IMR-90 (cell line): ENCODE data around the gene PRKAR1B. TPM values are rescaled to one million over a fixed set of nuclear protein-coding genes. Genes with fewer than 3 reads are reported as not detected.

Experiments used
- ATAC-seq: fragments of 200-7000 bp; cut with Tn5 transposase; 2 replicates; pipeline ENCODE4 v1.9.1; 2020; ENCODE audit warnings: low read depth, mild to moderate bottlenecking, moderate library complexity
- BruUV-seq: library from RNA; stranded (reverse); fragments of 400-500 nt; replicated peaks from 2 replicates; lab custom pipeline; 2021; lab: Mats Ljungman, UMichigan
- CTCF ChIA-PET: fragments of 300-600 bp; formaldehyde crosslinking; extraction: SDS; loops from one replicate; lab custom pipeline; 2021; ENCODE audit warnings: antibody characterized with exemption; lab: Yijun Ruan, JAX
- POLR2A ChIA-PET: fragments of 300-600 bp; sonication (Branson Sonifier 250); formaldehyde crosslinking; loops from one replicate; lab custom pipeline; 2022; ENCODE audit warnings: antibody characterized with exemption; ENCODE audit not compliant: unreplicated experiment; lab: Charles Lee
- DNase-seq: peaks from one replicate; pipeline ENCODE4 v3.0.0; 2013
- H2AFZ ChIP-seq: replicated peaks from 2 replicates; pipeline ENCODE3; 2013; ENCODE audit warnings: low read length, mild to moderate bottlenecking; ENCODE audit not compliant: poor library complexity
- H2AK5ac ChIP-seq: 2 replicates; pipeline ENCODE4 v1.6.1; 2013; ENCODE audit warnings: low read depth, low read length, inconsistent platforms
- H2AK9ac ChIP-seq: replicated peaks from 2 replicates; pipeline ENCODE3; 2013; ENCODE audit warnings: mild to moderate bottlenecking, low read depth, low read length, moderate library complexity; ENCODE audit not compliant: poor library complexity
- H2BK120ac ChIP-seq: 2 replicates; pipeline ENCODE4 v1.6.1; 2013; ENCODE audit warnings: low read depth, low read length, inconsistent platforms
- H2BK15ac ChIP-seq: 3 replicates; pipeline ENCODE4 v1.6.1; 2013; ENCODE audit warnings: low read depth, low read length, inconsistent platforms
- H2BK20ac ChIP-seq: 2 replicates; pipeline ENCODE4 v1.6.1; 2013; ENCODE audit warnings: low read depth, mild to moderate bottlenecking, inconsistent platforms, low read length, moderate library complexity
- H2BK5ac ChIP-seq: 2 replicates; pipeline ENCODE4 v1.6.1; 2013; ENCODE audit warnings: mild to moderate bottlenecking, low read depth, low read length, inconsistent platforms; ENCODE audit not compliant: poor library complexity, severe bottlenecking
- H3K14ac ChIP-seq: replicated peaks from 2 replicates; pipeline ENCODE4 v1.6.1; 2013; ENCODE audit warnings: low read depth, low read length, inconsistent platforms
- H3K18ac ChIP-seq: 2 replicates; pipeline ENCODE4 v1.6.1; 2013; ENCODE audit warnings: low read depth, low read length, control low read depth
- H3K23ac ChIP-seq: 2 replicates; pipeline ENCODE4 v1.6.1; 2013; ENCODE audit warnings: low read depth, low read length, inconsistent platforms
- H3K27ac ChIP-seq: 2 replicates; pipeline ENCODE4 v1.5.1; 2013; ENCODE audit warnings: mild to moderate bottlenecking, control low read depth, low read length; ENCODE audit not compliant: insufficient read depth
- H3K27me3 ChIP-seq: 2 replicates; pipeline ENCODE4 v1.6.1; 2013; ENCODE audit warnings: low read length; ENCODE audit not compliant: control insufficient read depth, insufficient read depth
- H3K36me3 ChIP-seq: 2 replicates; pipeline ENCODE4 v1.6.1; 2013; ENCODE audit warnings: low read length, mixed read lengths; ENCODE audit not compliant: control insufficient read depth, insufficient read depth
- H3K4ac ChIP-seq: 2 replicates; pipeline ENCODE4 v1.6.1; 2013; ENCODE audit warnings: low read depth, low read length, inconsistent platforms
- H3K4me1 ChIP-seq: 2 replicates; pipeline ENCODE4 v1.6.1; 2013; ENCODE audit warnings: low read length, mixed read lengths; ENCODE audit not compliant: control insufficient read depth, insufficient read depth
- H3K4me2 ChIP-seq: 2 replicates; pipeline ENCODE4 v1.6.1; 2013; ENCODE audit warnings: low read depth, mild to moderate bottlenecking, control low read depth, low read length, moderate library complexity
- H3K4me3 ChIP-seq: 2 replicates; pipeline ENCODE4 v1.5.1; 2013; ENCODE audit warnings: low read depth, mild to moderate bottlenecking, control low read depth, low read length, moderate library complexity; ENCODE audit not compliant: insufficient read depth
- H3K56ac ChIP-seq: 2 replicates; pipeline ENCODE4 v1.6.1; 2013; ENCODE audit warnings: low read length, inconsistent platforms; ENCODE audit not compliant: insufficient read depth; ENCODE audit errors: extremely low read depth
- H3K79me1 ChIP-seq, 2 experiments: 2 replicates each; pipeline ENCODE4 v1.6.1; 2013; ENCODE audit warnings: low read length in 2 of 2, inconsistent platforms in 1 of 2, low read depth in 1 of 2
- H3K9ac ChIP-seq: 2 replicates; pipeline ENCODE4 v1.6.1; 2013; ENCODE audit warnings: low read depth, low read length, control low read depth
- H3K9me1 ChIP-seq: 2 replicates; pipeline ENCODE4 v1.6.1; 2013; ENCODE audit warnings: low read length, inconsistent platforms; ENCODE audit not compliant: insufficient read depth
- H3K9me3 ChIP-seq: 2 replicates; pipeline ENCODE4 v1.6.1; 2013; ENCODE audit warnings: low read length; ENCODE audit not compliant: control insufficient read depth, insufficient read depth
- H4K20me1 ChIP-seq: 2 replicates; pipeline ENCODE4 v1.6.1; 2013; ENCODE audit warnings: low read length, inconsistent platforms; ENCODE audit not compliant: insufficient read depth
- H4K5ac ChIP-seq: 2 replicates; pipeline ENCODE4 v1.6.1; 2013; ENCODE audit warnings: mild to moderate bottlenecking, low read depth, low read length, control low read depth
- H4K8ac ChIP-seq, 2 experiments: 2 replicates each; pipeline ENCODE4 v1.6.1; 2013; ENCODE audit warnings: low read depth in 2 of 2, low read length in 2 of 2, control low read depth in 1 of 2, inconsistent platforms in 1 of 2
- H4K91ac ChIP-seq: 2 replicates; pipeline ENCODE4 v1.6.1; 2013; ENCODE audit warnings: low read depth, low read length, inconsistent platforms; ENCODE audit not compliant: insufficient read depth
- BHLHE40 ChIP-seq: fragments of 150-350 bp; IDR thresholded peaks from 2 replicates; pipeline ENCODE4 v1.6.1; 2016; ENCODE audit warnings: mild to moderate bottlenecking, low read depth, low read length
- CTCF ChIP-seq: conservative IDR thresholded peaks from 2 replicates; pipeline ENCODE4 v1.5.1; 2012; ENCODE audit warnings: mild to moderate bottlenecking, low read depth, low read length, improper control_type of control experiment
- ELK1 ChIP-seq: fragments of 150-350 bp; IDR thresholded peaks from 2 replicates; pipeline ENCODE4 v1.6.1; 2016; ENCODE audit warnings: low read depth, mild to moderate bottlenecking, low read length, moderate library complexity, borderline replicate concordance
- FOS ChIP-seq: fragments of 150-350 bp; IDR thresholded peaks from 2 replicates; pipeline ENCODE4 v1.6.1; 2016; ENCODE audit warnings: low read depth, low read length
- MAFK ChIP-seq: IDR thresholded peaks from 2 replicates; pipeline ENCODE4 v1.6.1; 2012; ENCODE audit warnings: low read depth, low read length, improper control_type of control experiment
- MAZ ChIP-seq: IDR thresholded peaks from 2 replicates; pipeline ENCODE4 v1.6.1; 2012; ENCODE audit warnings: low read depth, mild to moderate bottlenecking, low read length, improper control_type of control experiment, moderate library complexity, borderline replicate concordance
- MXI1 ChIP-seq: IDR thresholded peaks from 2 replicates; pipeline ENCODE4 v1.6.1; 2012; ENCODE audit warnings: low read depth, mild to moderate bottlenecking, low read length, moderate library complexity, borderline replicate concordance
- POLR2A ChIP-seq: IDR thresholded peaks from 2 replicates; pipeline ENCODE4 v1.6.1; 2012; ENCODE audit warnings: mild to moderate bottlenecking, low read depth, low read length
- RAD21 ChIP-seq: IDR thresholded peaks from 2 replicates; pipeline ENCODE4 v1.6.1; 2012; ENCODE audit warnings: low read length, improper control_type of control experiment
- RCOR1 ChIP-seq: IDR thresholded peaks from 2 replicates; pipeline ENCODE4 v1.6.1; 2012; ENCODE audit warnings: mild to moderate bottlenecking, low read length, improper control_type of control experiment; ENCODE audit not compliant: insufficient replicate concordance
- RFX5 ChIP-seq: IDR thresholded peaks from 2 replicates; pipeline ENCODE4 v1.8.0; 2012; ENCODE audit warnings: low read depth, mild to moderate bottlenecking, low read length, moderate library complexity
- SMC3 ChIP-seq: fragments of 150-350 bp; IDR thresholded peaks from 2 replicates; pipeline ENCODE4 v1.6.1; 2016; ENCODE audit warnings: low read depth, mild to moderate bottlenecking, antibody characterized with exemption, low read length, moderate library complexity
- USF2 ChIP-seq: fragments of 150-350 bp; IDR thresholded peaks from 2 replicates; pipeline ENCODE4 v1.6.1; 2017; ENCODE audit warnings: mild to moderate bottlenecking, antibody characterized with exemption, low read length, low read depth
- WGBS, 2 experiments: methylation state at CpG; one replicate each; pipeline versions ENCODE4 v1.1.5 to v1.1.7; 2013; ENCODE audit warnings: missing lambda C conversion rate in 2 of 2; ENCODE audit not compliant: insufficient read length in 1 of 2; ENCODE audit errors: extremely low coverage in 2 of 2; 5-methylcytosine and 5-hydroxymethylcytosine counted together
- dilution Hi-C: fragments of 300-500 bp; cut with HindIII; formaldehyde crosslinking; loops from one replicate; pipeline ENCODE4 v1.14.3; 2018; ENCODE audit warnings: low sequenced_read_pairs; ENCODE audit not compliant: unreplicated experiment
- in situ Hi-C: fragments of 300-500 bp; cut with MboI; formaldehyde crosslinking; loops from 3 replicates; pipeline ENCODE4 v1.14.3; 2019; ENCODE audit warnings: low sequenced_read_pairs, inconsistent platforms, mixed read lengths
- intact Hi-C: fragments of 100-400 bp; cut with micrococcal nuclease; formaldehyde crosslinking; loops from 2 replicates; pipeline ENCODE4 v1.10.0; 2022
- polyA plus RNA-seq, 3 experiments: library from polyadenylated mRNA; depleted of rRNA; stranded (reverse); fragments of >200 nt; gene quantifications; 2 replicates each; pipeline ENCODE4 v1.2.3, GENCODE V29; 2012; ENCODE audit warnings: low replicate concordance in 1 of 3
- total RNA-seq: library from RNA; depleted of rRNA; stranded (reverse); fragments of >200 nt; gene quantifications from 2 replicates; pipeline ENCODE4 v1.2.3, GENCODE V29; 2012

Gene PRKAR1B
- total and polyA plus RNA-seq, 2 of the 4 experiments (the other 2 are of a cell fraction), result 15.2 to 20.2 TPM

- peak within 1 kb of the TSS; percentile 64 for H3K14ac ChIP-seq
- peak within 1 kb of the TSS; percentile 91 for H3K9ac ChIP-seq
- H3K23ac ChIP-seq, result peak within 1 kb of the TSS; percentile 80; the same call in 1 of the 2 replicates
- no peak within 1 kb of the TSS for H3K18ac ChIP-seq
- ChIA-PET CTCF (no interaction called here), POLR2A (no interaction called here)
- H4K20me1 ChIP-seq, result peaks cover 3% of the 10 kb centered on the region
- no peak within 1 kb of the TSS for H2BK15ac ChIP-seq
- H4K8ac ChIP-seq, result peak within 1 kb of the TSS; percentile 80 to 97
- no TSS peak for BruUV-seq
- H3K27me3 ChIP-seq, result no peaks in the 10 kb centered on the region
- H2BK120ac ChIP-seq, result peak within 1 kb of the TSS; percentile 14; the same call in 1 of the 2 replicates
- no peak within 1 kb of the TSS for H3K56ac ChIP-seq
- in situ Hi-C loops (no loop called here), dilution Hi-C loops (no loop called here), intact Hi-C loops (loop anchor here (5.0 kb wide), 2 partner anchors 209 to 394 kb away; partner anchors contain the start of gene PDGFA)
- H2BK5ac ChIP-seq, result peak within 1 kb of the TSS; percentile 64
- peak within 1 kb of the TSS; percentile 94 for H2AK5ac ChIP-seq
- H3K4me3 ChIP-seq, result peak within 1 kb of the TSS; percentile 75
- peaks cover 16% of the 10 kb centered on the region for H3K36me3 ChIP-seq
- peaks cover 17% of the 10 kb centered on the region for H3K4me1 ChIP-seq
- peak within 1 kb of the TSS; percentile 96 for H3K4me2 ChIP-seq
- H3K79me1 ChIP-seq, result peaks cover 20 to 51% of the 10 kb centered on the region in 2 experiments
- H3K9me1 ChIP-seq, result peaks cover 2% of the 10 kb centered on the region; the same call in 1 of the 2 replicates
- WGBS, 2 experiments, result 9% methylated on average over 35 of the region's 56 CpGs; no CpG with 5 or more reads in 1 of the 2 experiments
- peak within 1 kb of the TSS; percentile 66 for H4K91ac ChIP-seq
- peak; percentile 91 for ATAC-seq
- H2AK9ac ChIP-seq, result peak within 1 kb of the TSS; percentile 90
- DNase-seq, result peak; percentile 81
- H2BK20ac ChIP-seq, result no peak within 1 kb of the TSS
- H3K9me3 ChIP-seq, result no peaks in the 10 kb centered on the region; the same call in 1 of the 2 replicates
- H3K27ac ChIP-seq, result peak within 1 kb of the TSS; percentile 68
- H4K5ac ChIP-seq, result peak within 1 kb of the TSS; percentile 90
- peak within 1 kb of the TSS; percentile 96 for H2AFZ ChIP-seq
- peak within 1 kb of the TSS; percentile 91 for H3K4ac ChIP-seq
- TF ChIP-seq ELK1 (0 out of 2 replicates have a peak, but pooled peaks have one; percentile 60), USF2 (peak; percentile 81), RCOR1 (no peak), FOS (no peak), CTCF (0 out of 2 replicates have a peak, but pooled peaks have one; percentile 0), MAFK (no peak), POLR2A (no peak), RFX5 (no peak), SMC3 (no peak), BHLHE40 (0 out of 2 replicates have a peak, but pooled peaks have one; percentile 41), MAZ (peak; percentile 91; the same call in 1 of the 2 replicates), RAD21 (no peak; the same call in 1 of the 2 replicates), MXI1 (peak; percentile 97)
Observed at GRCh38 chr7:726084-726853, 812 bp downstream of the PRKAR1B start, which contains the start of gene DNAAF5. Gene DNAAF5, plus strand, starts transcription at chr7:726699. Its CDS starts 22 bp downstream, at chr7:726721.
